Suprapubic skin (tissue), 4 donors: ENCODE measurements around the gene CTSZ.

ENCODE experiments used
- POLR2A ChIP-seq, 2 donors: fragments of 450-650 bp; IDR thresholded peaks; one replicate each; pipeline ENCODE4 v1.6.1; 2017; ENCODE audit warnings: antibody characterized with exemption in 2 of 2, mild to moderate bottlenecking in 2 of 2, moderate library complexity in 2 of 2
- POLR2AphosphoS5 ChIP-seq, 3 donors: sonication (generic); formaldehyde crosslinking; IDR thresholded peaks; one replicate each; pipeline ENCODE4 v1.6.1; 2017; ENCODE audit warnings: antibody characterized with exemption in 3 of 3

GRCh38 chr20:59033093-59033492 lies 26.0 kb upstream of the CTSZ start:
- no peak for TF ChIP-seq POLR2A (IDR thresholded peaks at IDR 0.05)
- TF ChIP-seq POLR2AphosphoS5 (IDR thresholded peaks at IDR 0.05), result no peak
